Keratinocyte (primary cell): ENCODE measurements around the gene GPC1.

Experiments used
- CTCF ChIP-seq, 3 experiments: IDR thresholded peaks in 1 of 3; conservative IDR thresholded peaks in 1 of 3; optimal IDR thresholded peaks in 1 of 3; 2 replicates in 2 of 3; 3 replicates in 1 of 3; pipeline versions ENCODE3 to v1.5.1; 2011; ENCODE audit warnings: low read length in 3 of 3, mild to moderate bottlenecking in 3 of 3, moderate library complexity in 2 of 3, control low read depth in 1 of 3, inconsistent platforms in 1 of 3; ENCODE audit not compliant: insufficient read depth in 2 of 3; ENCODE audit errors: extremely low read depth in 1 of 3
- EZH2 ChIP-seq: IDR thresholded peaks from one replicate; pipeline ENCODE4 v1.6.1; 2012; ENCODE audit warnings: inconsistent platforms, mild to moderate bottlenecking, low read length, moderate library complexity

GRCh38 chr2:240438810-240439697 lies 3.6 kb downstream of the GPC1 start:
- TF ChIP-seq CTCF (optimal IDR thresholded peaks at IDR 0.05 in 1 of 3, IDR thresholded peaks at IDR 0.05 in 1 of 3, conservative IDR thresholded peaks at IDR 0.05 in 1 of 3; ENCODE audit: extremely low read depth in 1 of 3, insufficient read depth in 2 of 3, low read length in 3 of 3) (no peak), EZH2 (no peak)
